CD4-positive, alpha-beta T cell treated with Interferon alpha-2 for 1 hour (primary cell): ENCODE measurements around the gene SPATA13.

Experiments used
- DNase-seq, 2 donors: peaks; one replicate each; pipeline ENCODE4 v3.0.0-alpha.2; 2020 to 2022

The SPATA13 gene

DNA sequence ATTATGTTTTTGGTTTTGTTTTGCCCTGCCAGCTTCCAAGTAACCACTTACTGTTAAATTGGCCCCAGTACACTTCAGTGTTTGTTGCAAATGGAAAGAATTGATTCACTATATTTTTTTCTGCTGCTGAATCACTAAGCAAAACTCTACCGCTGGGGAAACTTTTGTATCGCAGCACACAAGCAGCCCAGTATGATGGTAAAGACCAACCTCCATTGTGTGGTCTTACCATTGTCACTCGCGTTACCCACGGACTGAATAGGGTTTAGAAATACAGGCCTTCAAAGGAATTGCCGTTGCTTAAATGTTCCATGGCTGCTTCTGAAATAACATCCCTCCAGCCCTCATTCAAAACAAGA, 7.9 kb downstream of the SPATA13 start:
- no peak for DNase-seq

DNA sequence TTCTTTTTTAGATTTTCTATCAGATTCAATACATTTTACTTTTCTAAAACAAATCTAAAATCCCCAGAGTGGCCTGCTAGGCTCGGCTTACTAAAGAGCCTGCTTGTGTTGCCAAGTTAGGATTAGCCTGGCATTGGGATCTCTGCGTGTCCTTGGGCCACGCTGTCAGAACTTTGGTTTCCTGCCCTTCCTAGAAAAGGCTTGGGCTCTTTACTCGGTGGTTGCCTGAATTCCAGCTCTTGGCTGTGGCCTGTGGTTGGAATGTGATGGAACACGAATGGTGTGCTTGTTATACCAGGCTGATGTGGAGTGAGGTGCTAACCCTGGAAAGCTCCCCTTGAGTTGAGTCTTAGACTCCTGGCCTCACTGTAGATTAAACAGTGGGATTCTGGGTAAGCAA, 8.5 kb downstream of the SPATA13 start:
- DNase-seq, result no peak

DNA sequence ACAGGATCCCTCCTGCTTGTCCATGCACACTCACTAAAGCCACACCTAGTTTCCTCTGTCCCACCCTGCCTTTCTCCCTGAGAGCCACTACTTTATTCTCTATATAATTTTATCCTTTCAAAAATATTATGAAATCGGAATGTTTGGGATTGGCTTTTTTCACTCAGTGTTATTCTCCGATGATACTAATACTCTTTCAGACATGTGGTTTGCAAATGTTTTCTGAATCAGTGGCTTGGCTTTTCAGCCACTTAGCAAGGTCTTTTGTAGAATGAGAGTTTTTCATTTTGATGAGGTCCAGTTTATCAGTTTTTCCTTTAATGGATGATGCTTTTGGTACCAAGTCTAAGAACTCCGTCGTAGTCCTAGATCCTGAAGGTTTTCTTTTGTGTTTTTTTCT, 11.6 kb downstream of the SPATA13 start:
- no peak for DNase-seq

DNA sequence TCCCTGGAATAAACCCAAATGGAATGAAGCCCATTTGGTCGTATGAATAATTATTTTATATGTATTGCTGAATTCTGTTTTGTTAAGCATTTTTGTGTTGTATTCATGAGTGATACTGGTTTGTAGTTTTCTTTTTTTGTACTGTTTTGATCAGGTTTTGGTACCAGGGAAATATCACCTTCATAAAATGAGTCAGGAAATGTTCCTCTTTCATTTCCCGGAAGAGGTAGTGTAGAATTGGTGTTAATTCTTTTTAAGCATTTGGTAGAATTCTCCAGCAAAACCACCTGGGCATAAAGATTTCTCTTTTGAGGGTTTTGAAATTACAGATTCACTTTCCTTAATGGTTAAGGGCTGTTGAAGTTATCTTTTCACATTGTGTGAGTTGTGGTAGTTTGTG, 13.3 kb downstream of the SPATA13 start:
- DNase-seq, result peak in 1 of 2 donors; percentile 3

DNA sequence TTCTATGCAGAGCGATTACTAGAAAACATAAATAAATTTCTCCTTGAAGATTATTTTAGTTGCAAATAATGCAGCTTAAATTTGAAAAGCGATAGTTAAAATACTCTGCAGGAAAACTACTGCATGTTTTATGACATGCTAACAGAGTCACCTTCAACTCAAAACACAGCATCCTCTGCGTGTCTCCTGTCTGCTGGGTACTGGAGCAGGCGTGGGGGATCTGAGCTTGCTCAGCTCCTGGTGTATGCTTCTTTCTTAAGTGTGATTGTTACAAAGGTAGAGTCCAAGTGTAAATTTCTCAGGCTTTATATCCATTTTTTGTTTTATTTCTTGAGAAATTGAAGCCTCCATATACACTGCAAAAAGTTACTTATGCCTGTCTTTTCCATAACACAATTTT, 15.3 kb downstream of the SPATA13 start:
- no peak for DNase-seq

DNA sequence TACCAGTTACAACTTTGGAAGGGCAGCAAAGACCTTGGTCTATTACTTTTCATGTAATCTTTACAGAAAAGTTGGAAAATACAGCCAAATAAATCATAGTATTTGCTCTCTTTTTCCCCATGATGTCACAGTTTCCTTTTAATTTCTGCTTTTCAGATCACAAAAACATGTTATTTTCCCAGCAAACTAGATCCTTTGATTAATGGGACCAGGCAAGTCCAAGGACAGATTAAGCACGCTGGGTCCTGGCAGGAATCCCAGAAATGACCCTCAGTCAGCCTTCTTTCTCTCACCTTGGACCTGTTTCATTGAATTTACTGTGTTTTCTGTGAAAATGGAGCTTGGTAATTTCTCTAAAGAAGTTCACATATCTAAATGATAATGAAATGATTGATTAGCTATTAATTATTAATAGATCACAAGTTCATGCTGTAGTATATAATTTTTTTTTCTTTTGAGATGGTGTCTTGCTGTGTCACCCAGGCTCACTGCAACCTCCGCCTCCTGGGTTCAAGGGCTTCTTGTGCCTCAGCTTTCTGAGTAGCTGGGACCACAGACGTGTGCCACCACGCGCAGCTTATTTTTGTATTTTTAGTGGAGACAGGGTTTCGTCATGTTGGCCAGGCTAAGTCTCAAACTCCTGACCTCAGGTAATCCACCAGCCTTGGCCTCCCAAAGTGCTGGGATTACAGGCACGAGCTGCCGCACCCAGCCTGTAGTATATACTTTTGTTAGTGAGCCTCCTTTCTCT, 16.0 kb downstream of the SPATA13 start:
- DNase-seq, result no peak

DNA sequence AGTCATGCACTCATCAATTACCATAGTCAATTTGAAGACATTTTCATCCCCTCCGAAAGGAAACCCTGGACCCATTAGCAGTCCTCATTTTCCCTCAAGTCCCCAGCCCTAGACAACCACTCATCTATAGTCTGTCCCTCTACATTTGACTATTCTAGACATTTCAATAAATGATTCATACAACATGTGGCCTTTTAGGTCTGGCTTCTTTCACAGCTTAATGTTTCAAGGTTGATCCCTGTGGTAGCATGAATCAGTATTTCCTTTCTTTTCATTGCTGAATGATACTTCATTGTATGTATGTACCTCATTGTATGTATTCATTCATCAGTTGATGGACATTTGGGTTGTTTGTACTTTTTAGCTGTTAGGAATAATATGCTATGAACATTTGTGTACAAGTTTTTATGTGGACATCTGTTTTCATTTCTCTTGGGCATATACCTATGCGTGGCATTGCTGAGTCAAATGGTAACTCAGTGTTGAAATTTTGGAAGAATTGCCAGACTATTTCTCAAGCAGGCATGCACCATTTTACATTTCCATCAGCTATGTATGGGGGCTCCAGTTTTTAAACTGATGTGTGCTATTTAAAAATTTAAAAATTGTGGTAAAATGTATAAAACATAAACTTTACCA, 18.4 kb downstream of the SPATA13 start:
- no peak for DNase-seq

DNA sequence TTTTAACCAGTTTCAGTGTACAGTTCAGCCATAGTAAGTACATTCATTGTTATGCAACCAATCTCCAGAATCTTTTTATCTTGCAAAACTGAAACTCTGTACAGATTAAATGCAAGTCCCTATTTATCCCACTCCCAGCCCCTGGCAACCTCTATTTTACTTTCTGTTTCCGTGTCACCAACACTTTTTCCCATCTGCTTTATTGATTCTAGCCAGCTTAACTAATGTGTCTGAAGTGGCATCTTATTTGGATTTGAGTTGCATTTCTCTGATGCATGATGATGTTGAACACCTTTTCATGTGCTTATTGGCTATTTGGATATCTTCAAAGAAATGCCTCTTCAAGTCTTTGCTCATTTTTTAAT, 18.9 kb downstream of the SPATA13 start:
- no peak for DNase-seq

DNA sequence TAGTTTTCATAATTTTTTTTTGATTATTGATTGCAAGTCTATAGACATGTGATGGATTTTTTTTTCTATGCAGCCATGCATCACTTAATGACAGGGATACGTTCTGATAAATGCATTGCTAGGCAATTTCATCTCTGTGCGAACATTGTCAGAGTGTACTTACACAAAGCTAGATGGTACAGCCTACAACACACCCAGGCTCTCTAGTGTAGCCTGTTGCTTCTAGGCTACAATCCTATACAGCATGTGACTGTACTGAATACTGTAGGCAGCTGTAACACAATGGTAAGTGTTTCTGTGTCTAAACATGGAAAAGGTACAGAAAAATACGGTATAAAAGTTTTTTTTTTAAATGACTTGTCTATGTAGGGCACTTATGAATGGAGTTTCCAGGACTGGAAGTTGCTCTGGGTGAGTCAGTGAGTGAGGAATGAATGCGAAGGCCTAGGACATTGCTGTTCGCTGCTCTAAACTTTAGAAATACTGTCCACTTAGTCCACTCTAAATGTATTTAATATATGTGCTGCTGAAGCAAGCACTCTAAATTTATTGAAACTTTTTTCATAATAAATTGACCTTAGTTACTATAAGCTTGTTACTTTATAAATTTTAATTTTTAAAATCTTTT, 20.3 kb downstream of the SPATA13 start:
- DNase-seq, result no peak

DNA sequence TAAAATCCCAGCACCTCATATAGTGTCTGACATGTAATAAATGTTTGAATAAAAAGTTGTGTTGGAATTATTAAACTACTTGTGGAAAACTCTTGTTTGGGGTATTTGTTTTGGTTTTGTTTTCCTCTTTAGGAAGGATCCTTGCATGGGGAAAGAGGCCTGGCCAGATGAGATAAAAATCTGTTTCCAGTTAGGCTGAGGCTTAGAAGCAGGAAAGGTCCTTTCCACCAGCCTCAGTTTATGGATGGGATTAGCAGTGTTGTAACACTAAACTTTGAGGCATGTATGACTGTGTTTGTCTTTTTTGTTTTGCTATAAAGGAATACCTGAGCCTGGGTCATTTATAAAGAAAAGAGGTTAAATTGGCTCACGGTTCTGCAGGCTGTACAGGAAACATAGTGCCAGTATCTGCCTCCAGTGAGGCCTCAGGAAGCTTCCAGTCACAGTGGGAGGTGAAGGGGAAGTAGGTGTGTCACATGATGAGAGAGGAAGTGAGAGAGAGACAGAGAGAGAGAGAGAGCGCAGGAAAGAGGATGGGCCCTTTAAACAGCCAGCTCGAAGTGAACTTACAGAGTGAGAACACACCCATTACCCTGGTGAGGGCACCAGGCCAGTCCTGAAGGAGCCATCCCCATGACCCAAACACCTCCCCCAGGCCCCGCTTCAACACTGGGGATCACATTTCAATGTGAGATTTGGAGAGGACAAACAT, 21.6 kb downstream of the SPATA13 start:
- DNase-seq, result no peak

DNA sequence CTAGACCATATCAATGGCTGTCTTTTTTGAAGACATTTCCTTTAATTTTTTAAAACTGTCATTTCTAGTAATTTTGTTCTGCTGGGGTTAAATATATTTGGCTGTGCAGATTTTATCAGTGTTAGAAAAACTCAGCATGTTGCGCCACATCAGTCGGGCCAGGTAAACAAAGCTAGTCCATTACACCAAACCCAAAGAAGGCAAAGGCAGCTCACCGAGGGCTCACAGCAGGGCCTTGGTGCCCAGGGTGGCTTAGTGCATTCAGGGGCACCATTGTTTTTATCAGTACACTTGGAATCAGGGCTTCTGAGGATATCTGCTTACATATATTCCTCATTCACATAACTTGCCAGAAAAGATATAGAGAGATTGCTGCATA, 22.2 kb downstream of the SPATA13 start:
- no peak for DNase-seq

DNA sequence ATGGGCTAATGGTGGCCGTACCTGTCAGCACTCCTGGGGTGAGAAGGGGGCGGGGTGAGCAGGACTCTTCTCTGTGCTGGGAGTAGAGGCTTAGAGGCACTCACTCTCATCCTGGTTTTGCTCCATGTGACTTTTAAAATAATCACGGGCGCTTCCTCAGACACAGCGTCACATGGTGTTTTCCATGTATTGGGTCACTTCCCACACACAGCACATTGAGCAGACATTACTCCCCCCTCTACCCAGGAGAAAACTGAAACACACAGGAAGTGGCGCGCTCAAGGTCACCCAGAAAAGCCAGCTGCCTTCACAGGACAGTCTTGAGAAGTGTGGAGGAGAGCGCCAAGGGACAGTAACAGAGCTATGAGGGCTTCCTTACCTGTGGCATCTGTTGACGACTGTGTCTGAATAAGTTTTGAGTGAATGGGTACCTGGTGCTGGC, 23.2 kb downstream of the SPATA13 start:
- DNase-seq, result no peak

DNA sequence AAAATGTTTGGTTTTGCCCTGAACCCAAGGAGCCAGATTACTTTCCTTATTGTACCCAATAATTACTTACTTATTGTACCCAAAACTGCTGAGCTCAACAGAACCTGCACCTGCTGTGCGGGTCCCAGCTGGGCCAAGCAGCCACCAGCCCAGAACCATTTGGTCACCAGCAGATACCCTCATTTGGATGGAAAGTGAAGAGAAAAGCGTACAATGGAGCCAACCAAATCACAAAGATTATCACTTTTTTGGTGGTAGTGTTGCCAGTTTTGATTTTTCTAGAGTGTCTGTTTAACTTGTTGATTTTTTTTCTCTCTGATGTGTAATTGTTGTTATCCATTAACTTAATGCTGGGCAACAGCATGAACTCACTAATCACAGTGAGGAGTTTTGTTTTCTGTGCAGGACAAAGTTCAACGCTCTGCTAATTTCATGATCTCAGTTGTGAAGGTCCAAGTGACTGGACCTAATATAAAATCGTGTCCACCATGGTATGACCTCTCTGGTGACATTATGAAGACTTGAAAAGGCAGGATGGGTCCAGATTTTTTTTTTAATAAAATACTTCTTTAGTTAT, 23.8 kb downstream of the SPATA13 start:
- DNase-seq, result no peak

DNA sequence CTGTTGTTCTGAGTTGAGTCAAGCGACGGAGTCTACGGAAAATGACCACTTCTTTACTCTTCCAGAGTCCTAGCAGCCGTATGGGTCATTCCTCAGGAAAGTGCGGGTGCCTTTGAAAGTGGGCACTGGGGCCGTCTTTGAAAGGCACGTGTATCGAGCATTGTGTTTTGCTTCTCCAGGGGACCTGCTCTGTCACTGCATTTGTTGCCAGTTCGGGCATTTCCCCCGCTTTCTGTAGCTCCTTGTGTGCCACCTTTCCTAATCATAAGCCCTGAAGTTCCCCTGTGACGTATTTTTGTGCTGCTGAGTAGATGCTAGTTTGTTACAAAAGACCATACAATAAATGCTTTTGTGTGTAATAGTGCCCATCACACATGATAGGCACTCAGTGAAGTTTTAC, 24.4 kb downstream of the SPATA13 start:
- DNase-seq, result no peak

DNA sequence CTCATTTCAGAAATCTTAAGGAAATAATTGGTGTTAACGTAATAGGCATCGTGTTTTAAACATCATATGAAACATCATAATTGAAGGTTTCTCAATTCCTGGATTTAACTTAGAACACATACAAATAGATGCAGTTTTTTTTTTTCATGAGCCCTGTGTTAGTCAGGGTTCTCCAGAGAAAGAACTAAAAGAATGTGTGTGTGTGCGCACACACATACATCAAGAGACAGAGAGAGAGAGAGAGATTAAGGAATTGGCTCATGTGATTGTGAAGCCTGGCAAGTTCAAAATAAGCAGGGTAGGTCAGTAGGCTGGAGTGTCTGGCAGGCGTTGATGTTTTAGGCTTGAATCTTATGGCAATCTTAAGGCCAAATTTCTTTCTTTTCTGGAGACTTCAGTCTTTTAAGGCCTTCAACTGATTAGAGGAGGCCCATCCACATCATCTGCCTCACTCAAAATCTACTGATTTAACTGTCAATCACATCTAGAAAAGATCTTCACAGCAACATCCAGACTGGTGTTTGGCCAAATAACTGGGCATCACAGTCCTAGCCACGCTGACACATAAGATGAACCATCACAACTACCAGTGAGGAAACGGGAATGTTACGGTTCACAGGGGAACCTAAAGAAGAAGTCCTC, 25.2 kb downstream of the SPATA13 start:
- no peak for DNase-seq

DNA sequence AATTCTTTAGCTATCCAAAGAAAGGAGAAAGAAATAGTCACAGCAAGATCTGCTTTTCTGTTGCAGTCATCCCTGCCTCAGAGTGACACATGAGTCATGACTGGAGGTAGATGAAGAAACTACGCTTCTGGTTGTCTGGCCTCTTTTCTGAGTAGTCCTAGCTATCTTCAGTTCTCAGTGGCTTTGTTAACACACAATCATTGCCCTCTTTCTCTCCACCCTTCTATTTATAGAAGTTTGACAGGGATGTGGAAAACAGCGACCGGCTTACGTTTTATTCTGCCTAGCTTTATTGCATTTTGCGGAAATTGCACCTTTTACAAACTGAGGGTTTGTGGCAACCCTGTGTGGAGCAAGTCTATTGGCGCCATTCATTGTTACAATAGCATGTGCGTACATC, 26.7 kb downstream of the SPATA13 start:
- peak in 1 of 2 donors; percentile 28 for DNase-seq

DNA sequence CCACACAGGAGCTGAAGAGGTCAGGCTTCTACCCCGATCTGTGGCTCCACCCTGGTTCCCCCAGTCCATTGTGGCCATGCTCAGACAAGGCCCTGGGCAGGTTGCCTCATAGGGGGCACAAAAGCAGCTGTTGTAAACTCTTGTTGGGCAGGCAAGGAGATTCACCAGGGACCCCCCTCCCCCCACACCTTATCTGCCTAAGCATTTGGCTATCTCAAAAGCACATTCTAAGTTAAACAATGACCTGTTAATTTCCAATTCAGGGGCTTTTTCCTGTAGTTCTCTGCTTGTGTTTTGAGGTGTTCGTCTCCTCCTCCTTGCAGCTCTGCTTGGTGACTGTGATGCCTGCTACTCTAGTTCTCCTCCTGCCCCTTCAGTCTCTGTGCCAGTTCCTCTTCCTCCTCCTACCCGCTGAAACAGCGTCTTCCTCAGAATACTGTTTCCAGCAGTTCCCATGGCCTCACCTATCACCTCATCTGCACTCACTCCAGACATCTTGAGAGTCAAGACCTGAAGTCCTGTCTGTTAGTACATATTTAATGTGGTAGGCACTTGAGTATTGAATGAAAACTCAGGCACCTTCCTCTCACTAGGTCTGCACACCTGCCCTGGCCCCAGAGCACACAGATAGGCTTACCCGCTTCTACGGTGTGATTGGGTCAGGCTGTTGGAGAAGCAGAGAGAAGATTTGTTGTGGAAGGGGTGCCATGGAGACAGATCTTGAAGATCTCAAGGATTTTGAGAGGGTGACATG, 31.7 kb downstream of the SPATA13 start:
- no peak for DNase-seq

DNA sequence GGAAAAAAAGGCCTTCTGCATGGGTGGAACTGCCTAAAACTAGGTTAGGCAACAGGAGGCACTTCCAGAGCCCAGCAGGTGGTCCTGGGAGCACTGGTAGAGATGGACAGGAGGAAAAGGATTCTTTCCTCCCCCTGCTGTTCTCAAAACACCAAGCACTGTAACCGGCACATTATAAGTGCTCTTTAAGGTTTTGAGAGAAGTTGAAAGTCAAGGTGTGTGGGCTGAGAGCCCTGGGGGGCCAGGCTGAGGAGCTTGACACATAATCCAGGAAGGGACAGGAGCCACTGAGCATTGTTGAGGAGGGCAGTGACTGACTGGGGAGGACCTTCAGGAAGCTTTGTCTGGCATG, 32.3 kb downstream of the SPATA13 start:
- no peak for DNase-seq

DNA sequence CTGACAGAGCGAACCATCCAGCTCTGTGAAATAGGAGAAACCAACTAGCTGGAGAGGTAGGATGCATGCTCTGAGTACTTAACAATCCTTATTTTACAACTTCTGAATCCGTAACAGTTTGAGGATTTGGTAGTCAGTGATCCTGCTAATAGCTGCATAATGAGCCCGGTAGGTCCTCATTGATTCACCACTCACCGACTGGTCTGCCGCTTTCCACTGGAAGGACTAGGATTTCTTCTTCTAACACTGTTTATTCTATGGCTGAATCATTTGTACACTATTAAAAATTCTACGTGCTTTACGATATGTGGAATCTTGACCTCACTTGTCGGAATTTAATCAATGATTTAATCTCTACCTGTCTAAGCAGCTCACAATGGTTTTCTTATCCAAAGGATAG, 33.9 kb downstream of the SPATA13 start:
- no peak for DNase-seq

DNA sequence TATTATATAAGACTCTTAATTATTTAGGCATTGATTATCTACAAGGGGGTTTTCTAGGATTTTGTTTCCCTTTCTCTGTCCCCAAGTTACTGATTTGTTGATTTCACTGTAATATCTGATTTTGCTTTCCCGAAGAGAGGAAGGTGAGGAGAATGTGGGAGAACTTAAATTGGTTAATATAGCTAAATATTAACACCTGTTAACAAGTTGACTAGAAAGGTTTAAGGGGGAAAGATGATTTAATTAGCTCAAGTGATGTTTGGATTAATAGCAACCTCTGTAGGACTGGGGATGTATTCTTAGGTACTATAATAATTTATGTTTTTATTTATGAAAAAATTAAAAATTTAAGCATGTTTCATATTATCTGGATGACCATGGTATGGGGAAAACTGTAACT, 35.1 kb downstream of the SPATA13 start:
- DNase-seq, result no peak

DNA sequence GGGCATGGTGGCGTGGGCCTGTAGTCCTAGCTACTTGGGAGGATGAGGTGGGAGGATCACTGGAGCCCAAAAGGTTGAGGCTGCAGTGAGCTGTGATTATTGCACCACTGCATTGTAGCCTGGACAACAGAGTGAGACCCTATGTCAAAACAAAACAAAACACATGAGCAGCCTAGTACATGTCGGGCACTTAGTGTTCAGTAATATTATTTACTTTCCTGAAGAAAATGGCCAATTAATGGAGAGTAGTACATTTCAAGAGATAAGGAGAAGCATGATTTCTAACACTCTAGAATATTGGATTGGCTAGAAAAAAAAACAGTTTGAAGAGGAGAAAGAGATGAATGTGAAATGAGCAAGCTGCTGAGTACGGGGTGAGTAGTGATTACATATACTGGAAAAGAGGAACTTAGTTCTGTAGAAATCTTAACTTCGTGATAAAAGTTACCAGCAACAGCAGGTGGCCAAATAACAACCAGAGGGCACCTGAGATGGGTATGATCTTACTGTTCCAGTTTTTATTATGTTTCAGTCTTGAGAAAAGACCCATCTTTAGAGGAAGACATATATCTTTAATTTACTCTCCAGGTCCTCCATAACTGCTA, 36.2 kb downstream of the SPATA13 start:
- no peak for DNase-seq

DNA sequence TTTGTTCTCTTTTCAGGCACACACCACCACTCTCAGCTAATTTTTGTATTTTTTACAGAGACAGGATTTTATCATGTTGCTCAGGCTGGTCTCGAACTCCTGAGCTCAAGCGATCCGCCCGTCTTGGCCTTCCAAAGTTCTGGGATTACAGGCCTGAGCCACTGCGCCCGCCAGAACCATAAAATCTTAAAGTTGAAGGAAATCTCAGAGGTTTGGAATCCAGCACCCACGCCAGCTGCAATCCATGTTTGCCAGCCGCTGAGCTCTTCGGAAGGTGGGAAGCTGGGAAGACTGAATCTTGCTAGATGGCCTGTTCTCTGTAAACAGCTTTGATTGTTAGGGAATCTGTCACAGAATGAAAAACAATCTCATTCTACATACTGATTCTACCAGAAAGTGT, 38.5 kb downstream of the SPATA13 start:
- no peak for DNase-seq
